ENCODE results near the gene ST3GAL6.

ST3GAL6 gene

DNA sequence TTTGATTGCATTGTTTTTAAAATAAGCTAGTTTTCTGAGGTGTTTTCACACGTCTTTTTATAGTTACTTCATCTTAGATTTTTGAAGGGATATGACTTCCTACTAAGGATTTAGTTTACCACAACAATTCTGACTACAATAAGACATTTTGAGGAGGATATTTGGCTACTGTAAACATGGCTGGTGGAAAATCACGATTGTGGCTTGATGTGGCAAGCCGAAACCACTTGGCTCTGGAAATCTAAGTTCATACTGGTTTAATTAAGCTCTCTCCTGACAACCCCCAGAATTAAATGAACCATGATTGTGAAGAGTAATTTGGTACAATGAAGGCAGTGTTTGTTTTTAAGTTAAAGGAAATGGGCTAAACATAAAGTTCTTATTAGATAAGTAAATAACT lies 30.8 kb downstream of the ST3GAL6 start (continued):
- TF ChIP-seq HOXC10 (CRISPR knock-in tag; IDR thresholded peaks at IDR 0.05) (no peak), ZNF792 (tag by site-specific recombination; IDR thresholded peaks at IDR 0.05) (no peak), ZNF670 (tag by site-specific recombination; IDR thresholded peaks at IDR 0.05; ENCODE audit: low read depth) (no peak)

DNA sequence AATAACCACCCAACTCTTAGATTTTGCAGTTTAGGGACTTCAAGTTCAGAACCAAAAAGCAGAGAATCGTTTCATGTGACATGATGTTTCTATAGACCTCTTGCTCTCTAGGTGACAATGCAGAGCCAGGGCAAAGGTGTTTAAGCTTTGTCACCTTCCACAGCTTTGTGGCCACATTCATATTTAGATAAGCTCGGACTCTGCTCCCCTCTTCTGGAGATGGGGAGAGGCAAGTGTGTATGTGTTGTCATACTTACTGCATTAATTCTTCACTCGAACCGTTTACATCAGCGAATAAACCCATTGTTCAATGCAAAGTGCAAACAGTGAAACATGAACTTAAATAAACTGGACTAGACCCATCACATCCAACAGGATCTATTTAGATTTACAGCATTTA lies 33.2 kb downstream of the ST3GAL6 start:
- Histone ChIP-seq H3K9me3 (ENCODE audit: control insufficient read depth, insufficient read depth, low read depth, low read length) (no peaks in the 10 kb centered on the region), H3K4me3 (ENCODE audit: low read depth, low read length) (no peak overlapping the region), H3K36me3 (ENCODE audit: control insufficient read depth in 2 of 2, insufficient read depth in 1 of 2, low read length in 2 of 2) (peaks cover 0 to 39% of the 10 kb centered on the region in 2 experiments; a peak in 1 of 3 replicates), H3K27ac (ENCODE audit: extremely low read depth, low read depth, low read length) (no peak overlapping the region), H3K4me1 (ENCODE audit: control insufficient read depth, insufficient read depth, low read length) (no peaks in the 10 kb centered on the region)
- TF ChIP-seq ZNF155 (tag by site-specific recombination; IDR thresholded peaks at IDR 0.05), result no peak
- TF ChIP-seq ZNF112 (tag by site-specific recombination; IDR thresholded peaks at IDR 0.05), result no peak
- no peak for TF ChIP-seq ZNF514 (tag by site-specific recombination; IDR thresholded peaks at IDR 0.05)
- no peak for TF ChIP-seq KLF16 (tag by site-specific recombination; IDR thresholded peaks at IDR 0.05)
- TF ChIP-seq ZNF433 (tag by site-specific recombination; IDR thresholded peaks at IDR 0.05; ENCODE audit: low read depth), result no peak
- TF ChIP-seq FEZF1 (tag by site-specific recombination; IDR thresholded peaks at IDR 0.05), result no peak
- POLR2A ChIA-PET, result no interaction called here
- CTCF ChIA-PET, result interaction anchor here (0.7 kb wide), 1 partner anchor 199 kb away, joined by 3 read pairs; no protein-coding TSS in a partner anchor

DNA sequence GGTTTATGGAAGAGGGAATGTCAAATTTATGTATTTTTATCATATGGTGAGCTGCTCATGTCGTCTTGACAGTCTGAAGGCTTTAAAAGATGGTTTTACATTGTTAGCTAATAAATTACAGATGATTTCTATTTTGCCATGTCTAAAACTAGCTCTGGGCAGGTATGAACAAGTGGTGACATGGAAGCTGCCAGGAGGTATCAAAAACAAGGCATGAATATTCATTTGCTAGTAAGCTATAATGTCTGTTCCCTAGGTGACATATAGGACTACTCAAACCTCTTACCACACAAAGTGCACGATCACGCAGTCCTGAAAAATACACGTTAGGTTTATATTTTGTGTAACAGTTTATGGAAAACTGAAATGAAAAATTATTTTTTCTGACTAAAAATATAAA lies 34.8 kb downstream of the ST3GAL6 start:
- TF ChIP-seq KLF7 (tag by site-specific recombination; IDR thresholded peaks at IDR 0.05; ENCODE audit: borderline replicate concordance) (no peak), ZNF707 (tag by site-specific recombination; IDR thresholded peaks at IDR 0.05) (no peak), ZSCAN30 (tag by site-specific recombination; IDR thresholded peaks at IDR 0.05) (no peak)
- ChIA-PET POLR2A (no interaction called here), CTCF (interaction anchor here (1.2 kb wide), 1 partner anchor 196 kb away, joined by 4 read pairs; no protein-coding TSS in a partner anchor)
- Histone ChIP-seq H3K4me1 (ENCODE audit: control insufficient read depth, insufficient read depth, low read length) (no peaks in the 10 kb centered on the region), H3K36me3 (ENCODE audit: control insufficient read depth in 2 of 2, insufficient read depth in 1 of 2, low read length in 2 of 2) (peaks cover 0 to 36% of the 10 kb centered on the region in 2 experiments; a peak in 1 of 3 replicates), H3K27ac (ENCODE audit: extremely low read depth, low read depth, low read length) (no peak overlapping the region), H3K9me3 (ENCODE audit: control insufficient read depth, insufficient read depth, low read depth, low read length) (no peaks in the 10 kb centered on the region), H3K4me3 (ENCODE audit: low read depth, low read length) (no peak overlapping the region)

DNA sequence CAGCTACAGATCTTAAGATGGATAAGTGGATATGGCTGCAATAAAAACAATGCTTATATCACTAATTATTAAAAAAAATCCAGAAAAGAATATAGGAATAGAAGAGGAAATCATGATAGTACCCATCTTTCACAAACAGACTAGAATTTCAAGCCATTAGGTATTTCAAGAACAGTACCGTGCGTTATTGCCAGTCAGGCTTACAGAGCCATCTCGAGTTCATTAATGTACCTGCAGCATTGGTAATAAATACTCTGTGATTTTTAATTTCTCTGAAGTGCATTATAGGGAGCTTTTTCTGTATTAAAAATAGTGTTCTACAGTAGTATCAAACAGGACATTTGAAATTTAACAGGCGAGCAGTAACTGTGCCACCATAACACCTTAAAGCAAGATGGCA lies 35.7 kb downstream of the ST3GAL6 start:
- POLR2A ChIA-PET, result no interaction called here
- Histone ChIP-seq H3K27ac (ENCODE audit: extremely low read depth, low read depth, low read length) (no peak overlapping the region), H3K4me3 (ENCODE audit: low read depth, low read length) (no peak overlapping the region), H3K4me1 (ENCODE audit: control insufficient read depth, insufficient read depth, low read length) (no peaks in the 10 kb centered on the region), H3K9me3 (ENCODE audit: control insufficient read depth, insufficient read depth, low read depth, low read length) (no peaks in the 10 kb centered on the region), H3K36me3 (ENCODE audit: control insufficient read depth in 2 of 2, insufficient read depth in 1 of 2, low read length in 2 of 2) (peaks cover 0 to 36% of the 10 kb centered on the region in 2 experiments; a peak in 1 of 3 replicates)
- CTCF ChIA-PET, result interaction anchor here (1.2 kb wide), 1 partner anchor 197 kb away, joined by 4 read pairs; no protein-coding TSS in a partner anchor
- no peak for TF ChIP-seq ZNF664 (tag by site-specific recombination; IDR thresholded peaks at IDR 0.05)
- no peak for TF ChIP-seq ZNF692 (tag by site-specific recombination; IDR thresholded peaks at IDR 0.05)
- no peak for TF ChIP-seq RBAK (tag by site-specific recombination; IDR thresholded peaks at IDR 0.05)
- TF ChIP-seq PBX3 (CRISPR knock-in tag; IDR thresholded peaks at IDR 0.05), result no peak
- TF ChIP-seq ZNF341 (tag by site-specific recombination; IDR thresholded peaks at IDR 0.05; ENCODE audit: low read depth), result no peak
- no peak for TF ChIP-seq ZBTB48 (tag by site-specific recombination; IDR thresholded peaks at IDR 0.05)
- no peak for TF ChIP-seq ZNF362 (tag by site-specific recombination; IDR thresholded peaks at IDR 0.05)
- TF ChIP-seq ZSCAN16 (tag by site-specific recombination; IDR thresholded peaks at IDR 0.05), result no peak
- TF ChIP-seq ZNF629 (tag by site-specific recombination; IDR thresholded peaks at IDR 0.05), result no peak
- TF ChIP-seq ZNF140 (tag by site-specific recombination; IDR thresholded peaks at IDR 0.05), result no peak
- no peak for TF ChIP-seq FEZF1 (tag by site-specific recombination; IDR thresholded peaks at IDR 0.05)
- no peak for TF ChIP-seq ZNF701 (tag by site-specific recombination; IDR thresholded peaks at IDR 0.05)
- TF ChIP-seq ZBTB20 (tag by site-specific recombination; IDR thresholded peaks at IDR 0.05), result no peak
- no peak for TF ChIP-seq ZNF677 (tag by site-specific recombination; IDR thresholded peaks at IDR 0.05)
- no peak for TF ChIP-seq HOXC10 (CRISPR knock-in tag; IDR thresholded peaks at IDR 0.05)
- TF ChIP-seq, protein P1, sequence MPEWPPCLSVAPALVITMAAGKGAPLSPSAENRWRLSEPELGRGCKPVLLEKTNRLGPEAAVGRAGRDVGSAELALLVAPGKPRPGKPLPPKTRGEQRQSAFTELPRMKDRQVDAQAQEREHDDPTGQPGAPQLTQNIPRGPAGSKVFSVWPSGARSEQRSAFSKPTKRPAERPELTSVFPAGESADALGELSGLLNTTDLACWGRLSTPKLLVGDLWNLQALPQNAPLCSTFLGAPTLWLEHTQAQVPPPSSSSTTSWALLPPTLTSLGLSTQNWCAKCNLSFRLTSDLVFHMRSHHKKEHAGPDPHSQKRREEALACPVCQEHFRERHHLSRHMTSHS (tag by site-specific recombination; IDR thresholded peaks at IDR 0.05), result no peak
- TF ChIP-seq ZNF791 (tag by site-specific recombination; IDR thresholded peaks at IDR 0.05), result no peak

Measured in HEK293 (cell line).